Psoas muscle (tissue), 8 donors: ENCODE measurements around the gene HMX3. TPM values are rescaled to one million over a fixed set of nuclear protein-coding genes. Genes with fewer than 3 reads are reported as not detected.

ENCODE experiments used
- ATAC-seq, 4 donors: fragments of 200-7000 bp; cut with Tn5 transposase; one replicate each; pipeline ENCODE4 v1.9.1; 2020; ENCODE audit warnings: moderate library complexity in 3 of 4, mild to moderate bottlenecking in 2 of 4
- DNase-seq, 2 donors: peaks; one replicate each; pipeline ENCODE4 v3.0.0-alpha.2; 2020
- H3K27ac ChIP-seq: fragments of 200-600 bp; one replicate; pipeline ENCODE4 v1.8.0; 2022
- H3K27me3 ChIP-seq, 3 donors: fragments of 200-600 bp in 1 of 3; one replicate each; pipeline versions ENCODE4 v1.6.1 to v1.8.0; 2013 to 2022; ENCODE audit warnings: low read length in 2 of 3, mild to moderate bottlenecking in 2 of 3, moderate library complexity in 1 of 3; ENCODE audit not compliant: insufficient read depth in 3 of 3
- H3K36me3 ChIP-seq, 2 donors: fragments of 200-600 bp in 1 of 2; one replicate each; pipeline versions ENCODE4 v1.6.1 to v1.8.0; 2013 to 2022; ENCODE audit warnings: low read depth in 1 of 2, mild to moderate bottlenecking in 1 of 2, moderate library complexity in 1 of 2; ENCODE audit not compliant: insufficient read depth in 1 of 2
- H3K4me1 ChIP-seq: fragments of 200-600 bp; one replicate; pipeline ENCODE4 v1.8.0; 2022
- H3K4me3 ChIP-seq: fragments of 200-600 bp; one replicate; pipeline ENCODE4 v1.8.0; 2022; ENCODE audit warnings: mild to moderate bottlenecking
- H3K9me3 ChIP-seq: fragments of 200-600 bp; one replicate; pipeline ENCODE4 v1.8.0; 2022
- CTCF ChIP-seq: fragments of 200-600 bp; IDR thresholded peaks from one replicate; pipeline ENCODE4 v1.8.0; 2022; ENCODE audit warnings: antibody characterized with exemption
- WGBS, 3 donors: extraction: QIAGEN DNeasy Blood & Tissue Kit; methylation state at CpG; one replicate each; pipeline versions ENCODE4 v1.1.6 to v1.1.7; 2013; 5-methylcytosine and 5-hydroxymethylcytosine counted together
- intact Hi-C, 2 donors: fragments of 100-400 bp; cut with DNase I; formaldehyde crosslinking; loops; one replicate each; pipeline versions ENCODE4 v1.11.0 to v1.14.2; 2022
- polyA plus RNA-seq, 3 donors: library from polyadenylated mRNA; stranded (reverse); fragments of 200-250 nt; gene quantifications; one replicate each; pipeline ENCODE4 v1.2.3, GENCODE V29; 2013
- total RNA-seq, 4 donors: library from RNA; stranded (reverse); fragmentation: NEBNext Ultra II Directional in 2 of 4; extraction: Animal tissue kit (Norgen Biotek cat#: 25700) in 2 of 4; gene quantifications; one replicate each; pipeline versions ENCODE4 v1.2.1 to v1.2.4, GENCODE V29; 2021 to 2023
- donor health status: healthy with polysubstance abuse.
- donor health status: DM: no; HTN: no; CAD: no; lungs with moderate emphysema.
- donor health status: Bipolar disorder and iron deficiency.
- donor health status: healthy.
- donor health status: DM: yes; HTN: yes; CAD: no.
- donor health status: DM: no; HTN: no; CAD: no.
- donor health status: DM: no; HTN: no; CAD: no.
- donor health status: DM: yes; HTN: yes; CAD: no.

HMX3 gene
- total and polyA plus RNA-seq, 7 donors = not detected

DNA sequence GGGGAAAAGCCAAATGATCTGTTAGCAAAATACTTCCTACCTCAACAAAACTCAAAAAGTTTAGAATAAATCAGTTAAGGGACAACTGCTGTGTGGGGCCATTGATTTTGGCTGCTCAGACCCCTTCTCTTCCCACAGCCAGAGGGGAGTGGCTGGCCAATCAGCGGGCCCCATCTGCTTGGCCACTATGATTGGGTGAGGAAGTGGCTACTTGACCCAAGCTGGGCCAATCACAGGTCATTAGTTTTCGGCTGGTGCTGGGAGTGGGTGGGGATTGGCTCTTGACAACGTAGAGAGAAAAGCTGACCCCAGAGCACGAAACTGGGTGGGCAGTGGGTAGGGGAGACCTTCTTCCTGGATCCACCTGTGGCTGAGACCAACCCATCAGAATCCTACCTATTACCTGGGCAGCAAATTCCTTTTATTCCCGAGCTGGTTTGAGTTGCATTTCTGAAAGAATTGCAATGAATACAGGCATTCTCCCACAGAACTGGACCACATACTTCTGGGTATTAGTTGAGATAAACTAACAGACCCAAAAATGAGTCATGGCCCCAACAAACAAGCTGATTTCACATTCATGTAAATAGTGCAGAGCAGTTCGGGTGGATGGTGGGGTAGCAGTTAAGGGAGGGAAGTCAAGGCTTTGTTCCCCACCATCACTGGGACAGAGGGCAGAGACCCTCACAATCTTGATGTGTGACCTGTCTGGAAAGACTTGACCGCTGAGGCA, 35.6 kb upstream of the HMX3 start:
- Histone ChIP-seq H3K9me3 (no peaks in the 10 kb centered on the region), H3K27me3 (peaks cover 0 to 7% (median 6%) of the 10 kb centered on the region in 3 donors), H3K4me3 (no peak overlapping the region), H3K4me1 (no peaks in the 10 kb centered on the region), H3K27ac (no peak overlapping the region), H3K36me3 (no peaks in the 10 kb centered on the region)
- 57 to 73% (median 59%) methylated on average over 7 of the region's 7 CpGs for WGBS, 3 donors
- ATAC-seq (no peak), DNase-seq (no peak)
- intact Hi-C loops = no loop called here
- TF ChIP-seq CTCF = no peak

- H3K4me3 ChIP-seq = no peak overlapping the region
- intact Hi-C loops = no loop called here
- no peak for TF ChIP-seq CTCF
- no peaks in the 10 kb centered on the region for H3K9me3 ChIP-seq
- H3K36me3 ChIP-seq = no peaks in the 10 kb centered on the region
- no peaks in the 10 kb centered on the region for H3K4me1 ChIP-seq
- WGBS, 3 donors = 58 to 60% (median 59%) methylated on average over 9 of the region's 9 CpGs
- H3K27me3 ChIP-seq = peaks cover 0 to 7% (median 4%) of the 10 kb centered on the region in 3 donors
- H3K27ac ChIP-seq = no peak overlapping the region
- DNase-seq (no peak), ATAC-seq (no peak)
These were observed 33.9 kb upstream of the HMX3 start for GRCh38 chr10:123101872-123102271.

DNA sequence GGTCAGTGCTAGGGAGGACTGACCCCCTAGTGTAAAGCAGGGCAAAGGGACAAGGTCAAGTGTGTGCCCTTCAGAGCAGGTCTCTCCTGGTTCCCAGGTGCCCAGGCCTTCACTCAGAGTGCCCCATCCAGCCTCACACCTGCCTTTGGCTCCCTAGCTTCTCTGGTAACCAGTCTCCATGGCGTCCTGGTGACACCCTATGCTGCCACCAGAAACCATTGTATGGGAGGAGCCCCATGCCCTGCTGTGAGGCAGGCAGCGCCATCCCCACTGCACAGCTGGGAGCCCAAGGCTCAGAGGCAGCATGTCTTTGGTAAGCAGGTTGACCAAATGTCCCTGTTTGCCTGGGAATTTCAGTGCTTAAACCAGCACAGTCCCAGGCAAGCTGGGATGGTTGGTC, 33.1 kb upstream of the HMX3 start:
- DNase-seq (no peak), ATAC-seq (no peak)
- no peak for TF ChIP-seq CTCF
- Histone ChIP-seq H3K4me1 (no peaks in the 10 kb centered on the region), H3K36me3 (no peaks in the 10 kb centered on the region), H3K4me3 (no peak overlapping the region), H3K27ac (no peak overlapping the region), H3K9me3 (no peaks in the 10 kb centered on the region), H3K27me3 (peaks cover 0 to 7% (median 4%) of the 10 kb centered on the region in 3 donors)
- intact Hi-C loops = no loop called here
- 32 to 48% (median 44%) methylated on average over 2 of the region's 2 CpGs for WGBS, 3 donors

GRCh38 chr10:123103944-123104343, 31.8 kb upstream of the HMX3 start:
- no peak for ATAC-seq
- TF ChIP-seq CTCF = no peak
- H3K36me3 ChIP-seq = no peaks in the 10 kb centered on the region
- DNase-seq = no peak
- H3K27ac ChIP-seq = no peak overlapping the region
- peaks cover 0 to 4% (median 0%) of the 10 kb centered on the region in 3 donors for H3K27me3 ChIP-seq
- intact Hi-C loops = no loop called here
- H3K4me3 ChIP-seq = no peak overlapping the region
- no peaks in the 10 kb centered on the region for H3K4me1 ChIP-seq
- 74 to 76% (median 75%) methylated on average over 9 of the region's 9 CpGs for WGBS, 3 donors
- no peaks in the 10 kb centered on the region for H3K9me3 ChIP-seq

GRCh38 chr10:123109466-123109865, 26.3 kb upstream of the HMX3 start:
- no peak for TF ChIP-seq CTCF
- H3K27me3 ChIP-seq = peaks cover 0 to 7% (median 4%) of the 10 kb centered on the region in 3 donors
- intact Hi-C loops = no loop called here
- H3K4me1 ChIP-seq = no peaks in the 10 kb centered on the region
- H3K36me3 ChIP-seq = no peaks in the 10 kb centered on the region
- ATAC-seq (no peak), DNase-seq (no peak)
- no peak overlapping the region for H3K4me3 ChIP-seq
- WGBS, 3 donors = 68 to 77% (median 71%) methylated on average over 7 of the region's 7 CpGs
- H3K27ac ChIP-seq = no peak overlapping the region
- no peaks in the 10 kb centered on the region for H3K9me3 ChIP-seq
